Suprapubic skin (tissue), 4 donors: ENCODE measurements around the gene PRM2. TPM values are rescaled to one million over a fixed set of nuclear protein-coding genes. Genes with fewer than 3 reads are reported as not detected.

Source experiments
- DNase-seq, 2 donors: peaks; one replicate each; pipeline ENCODE4 v3.0.0-alpha.2; 2019; ENCODE audit warnings: low spot score in 2 of 2
- H3K27ac ChIP-seq: fragments of 200-600 bp; sonication (generic); one replicate; pipeline ENCODE4 v1.5.1; 2019
- H3K27me3 ChIP-seq: fragments of 200-600 bp; sonication (generic); one replicate; pipeline ENCODE4 v1.5.1; 2019
- H3K36me3 ChIP-seq: fragments of 200-600 bp; sonication (generic); one replicate; pipeline ENCODE4 v1.5.1; 2019
- H3K4me1 ChIP-seq: fragments of 200-600 bp; sonication (generic); one replicate; pipeline ENCODE4 v1.5.1; 2019
- H3K4me3 ChIP-seq: fragments of 200-600 bp; sonication (generic); one replicate; pipeline ENCODE4 v1.5.1; 2019; ENCODE audit warnings: mild to moderate bottlenecking
- H3K9me3 ChIP-seq: fragments of 200-600 bp; sonication (generic); one replicate; pipeline ENCODE4 v1.5.1; 2019
- CTCF ChIP-seq, 2 donors: fragments of 200-600 bp in 1 of 2; fragments of 450-650 bp in 1 of 2; sonication (generic) in 1 of 2; IDR thresholded peaks; one replicate each; pipeline ENCODE4 v1.5.1; 2016 to 2019; ENCODE audit warnings: antibody characterized with exemption in 2 of 2, mild to moderate bottlenecking in 1 of 2, moderate library complexity in 1 of 2
- EP300 ChIP-seq: sonication (generic); formaldehyde crosslinking; IDR thresholded peaks from one replicate; pipeline ENCODE4 v1.6.1; 2017; ENCODE audit warnings: antibody characterized with exemption
- POLR2A ChIP-seq, 2 donors: fragments of 450-650 bp; IDR thresholded peaks; one replicate each; pipeline ENCODE4 v1.6.1; 2017; ENCODE audit warnings: antibody characterized with exemption in 2 of 2, mild to moderate bottlenecking in 2 of 2, moderate library complexity in 2 of 2
- POLR2AphosphoS5 ChIP-seq, 3 donors: sonication (generic); formaldehyde crosslinking; IDR thresholded peaks; one replicate each; pipeline ENCODE4 v1.6.1; 2017; ENCODE audit warnings: antibody characterized with exemption in 3 of 3
- WGBS: methylation state at CpG from one replicate; pipeline ENCODE4 v1.1.5; 2018; 5-methylcytosine and 5-hydroxymethylcytosine counted together
- total RNA-seq, 4 donors: library from RNA; depleted of rRNA; stranded (reverse); fragments of >200 nt; gene quantifications; one replicate each; pipeline ENCODE4 v1.1.0, GENCODE V29; 2016

PRM2 gene
- total RNA-seq, 4 donors from 2014 or later = not detected

- Histone ChIP-seq H3K27ac (no peak overlapping the region), H3K27me3 (no peaks in the 10 kb centered on the region), H3K36me3 (no peaks in the 10 kb centered on the region), H3K9me3 (no peaks in the 10 kb centered on the region), H3K4me3 (peak overlapping the region; percentile 24), H3K4me1 (peaks cover 16% of the 10 kb centered on the region)
- DNase-seq = peak in 1 of 2 donors; percentile 69
- WGBS = 14% methylated on average over 11 of the region's 19 CpGs
- TF ChIP-seq POLR2AphosphoS5 (IDR thresholded peaks at IDR 0.05) = no peak
- TF ChIP-seq EP300 = no peak
- TF ChIP-seq POLR2A (IDR thresholded peaks at IDR 0.05) = no peak
- no peak for TF ChIP-seq CTCF (IDR thresholded peaks at IDR 0.05)
Measured at GRCh38 chr16:11297492-11298142, 21.3 kb upstream of the PRM2 start.

GRCh38 chr16:11296706-11297491 lies 20.6 kb upstream of the PRM2 start:
- Histone ChIP-seq H3K9me3 (no peaks in the 10 kb centered on the region), H3K36me3 (no peaks in the 10 kb centered on the region), H3K4me1 (peaks cover 16% of the 10 kb centered on the region), H3K27ac (no peak overlapping the region), H3K4me3 (peak overlapping the region; percentile 24), H3K27me3 (no peaks in the 10 kb centered on the region)
- WGBS = 39% methylated on average over 9 of the region's 10 CpGs
- DNase-seq = no peak
- TF ChIP-seq EP300 (no peak), CTCF (IDR thresholded peaks at IDR 0.05) (no peak), POLR2A (IDR thresholded peaks at IDR 0.05) (no peak), POLR2AphosphoS5 (IDR thresholded peaks at IDR 0.05) (no peak)

GRCh38 chr16:11296351-11296705 lies 20.0 kb upstream of the PRM2 start:
- DNase-seq = no peak
- H3K9me3 ChIP-seq = no peaks in the 10 kb centered on the region
- H3K27me3 ChIP-seq = no peaks in the 10 kb centered on the region
- no peak overlapping the region for H3K4me3 ChIP-seq
- 83% methylated on average over 3 of the region's 3 CpGs for WGBS
- TF ChIP-seq CTCF (IDR thresholded peaks at IDR 0.05) = no peak
- no peak for TF ChIP-seq POLR2AphosphoS5 (IDR thresholded peaks at IDR 0.05)
- no peak for TF ChIP-seq POLR2A (IDR thresholded peaks at IDR 0.05)
- H3K27ac ChIP-seq = no peak overlapping the region
- H3K4me1 ChIP-seq = peaks cover 16% of the 10 kb centered on the region
- no peaks in the 10 kb centered on the region for H3K36me3 ChIP-seq

- Histone ChIP-seq H3K27ac (no peak overlapping the region), H3K4me3 (no peak overlapping the region), H3K36me3 (no peaks in the 10 kb centered on the region), H3K27me3 (no peaks in the 10 kb centered on the region), H3K4me1 (peaks cover 16% of the 10 kb centered on the region), H3K9me3 (no peaks in the 10 kb centered on the region)
- no peak for TF ChIP-seq CTCF (IDR thresholded peaks at IDR 0.05)
- TF ChIP-seq POLR2A (IDR thresholded peaks at IDR 0.05) = no peak
- no peak for TF ChIP-seq POLR2AphosphoS5 (IDR thresholded peaks at IDR 0.05)
- no peak for TF ChIP-seq EP300
- WGBS = 90% methylated on average over 4 of the region's 4 CpGs
- no peak for DNase-seq
Measured at GRCh38 chr16:11295672-11296071, 19.4 kb upstream of the PRM2 start.

GRCh38 chr16:11292076-11292748 lies 15.9 kb upstream of the PRM2 start:
- H3K9me3 ChIP-seq = no peaks in the 10 kb centered on the region
- TF ChIP-seq CTCF (IDR thresholded peaks at IDR 0.05) = no peak
- TF ChIP-seq POLR2AphosphoS5 (IDR thresholded peaks at IDR 0.05) = no peak
- TF ChIP-seq EP300 = no peak
- no peak for TF ChIP-seq POLR2A (IDR thresholded peaks at IDR 0.05)
- H3K4me1 ChIP-seq = peaks cover 7% of the 10 kb centered on the region
- DNase-seq = no peak
- no peak overlapping the region for H3K4me3 ChIP-seq
- no peaks in the 10 kb centered on the region for H3K27me3 ChIP-seq
- WGBS = 91% methylated on average over 7 of the region's 7 CpGs
- no peak overlapping the region for H3K27ac ChIP-seq
- H3K36me3 ChIP-seq = no peaks in the 10 kb centered on the region
